HG03060 (cell line): Measurements from ENCODE around the gene SLC25A41.

ENCODE experiments used
- ATAC-seq: cut with Tn5 transposase; IDR thresholded peaks from one replicate; pipeline ENCODE4 v1.9.1; 2021; ENCODE audit warnings: low read depth, moderate number of reproducible peaks; ENCODE audit not compliant: unreplicated experiment

The SLC25A41 gene

GRCh38 chr19:6433663-6434062, at the start of gene SLC25A41:
TSS of gene SLC25A41 (minus strand) at chr19:6433763. CDS start at chr19:6433693, 70 bp downstream.
- no peak for ATAC-seq

DNA sequence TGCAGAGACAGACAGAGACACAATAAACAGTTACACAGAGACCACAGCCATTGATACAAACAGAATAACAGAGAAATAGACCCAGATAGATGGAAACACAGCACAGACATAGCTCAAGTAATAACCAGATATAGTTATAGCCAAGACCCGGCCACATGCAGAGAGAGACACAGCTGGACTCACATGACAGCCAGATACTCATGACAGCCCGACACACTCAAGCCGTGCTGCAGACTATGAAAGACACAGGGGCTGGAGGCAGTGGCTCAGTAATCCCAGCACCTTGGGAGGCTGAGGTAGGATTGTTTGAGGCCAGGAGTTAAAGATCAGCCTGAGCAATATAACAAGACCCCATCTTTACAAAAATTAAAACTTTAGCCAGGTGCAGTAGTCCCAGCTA, 49.7 kb upstream of the SLC25A41 start:
- ATAC-seq = no peak

- ATAC-seq = no peak
Measured at GRCh38 chr19:6482343-6482686, 48.8 kb upstream of the SLC25A41 start.

- no peak for ATAC-seq
Measured at GRCh38 chr19:6481541-6482342, 48.2 kb upstream of the SLC25A41 start, which contains the start of gene DENND1C. TSS of gene DENND1C (minus strand) at chr19:6481787. CDS start at chr19:6481695, 92 bp downstream.

GRCh38 chr19:6480848-6481415, 47.4 kb upstream of the SLC25A41 start:
- ATAC-seq = no peak

GRCh38 chr19:6479836-6480398, 46.4 kb upstream of the SLC25A41 start:
- ATAC-seq = no peak

GRCh38 chr19:6478815-6479214, 45.3 kb upstream of the SLC25A41 start:
- ATAC-seq = no peak

DNA sequence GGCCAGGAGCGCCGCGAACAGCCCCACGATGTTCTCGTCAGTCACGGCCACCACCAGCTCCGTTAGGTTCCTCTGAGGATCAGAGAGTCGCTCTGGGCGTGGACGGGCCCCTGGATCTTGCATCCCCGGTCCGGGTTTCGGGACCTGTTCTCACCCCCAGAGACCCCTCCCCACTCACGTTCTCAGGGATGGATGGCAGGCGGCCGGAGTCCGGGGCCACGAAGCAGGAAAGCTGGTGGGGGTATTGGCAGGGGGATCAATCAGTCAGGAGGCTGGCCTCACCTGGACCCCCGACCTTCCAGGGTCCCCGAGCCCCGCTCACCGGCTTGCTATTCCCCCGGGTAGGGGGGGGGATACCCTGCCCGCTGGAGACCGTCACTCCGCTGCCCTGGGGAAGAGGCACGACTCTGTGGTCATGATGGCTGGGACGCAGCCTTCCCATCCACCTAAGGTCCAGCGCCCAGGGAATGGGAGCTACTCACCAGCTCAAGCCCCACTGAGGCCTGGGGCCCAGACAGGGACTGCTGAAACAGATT, 43.4 kb upstream of the SLC25A41 start:
- ATAC-seq = no peak

GRCh38 chr19:6476155-6476895, 42.8 kb upstream of the SLC25A41 start:
- ATAC-seq = no peak

- ATAC-seq = no peak
Measured at GRCh38 chr19:6475321-6476108, 42.0 kb upstream of the SLC25A41 start.

DNA sequence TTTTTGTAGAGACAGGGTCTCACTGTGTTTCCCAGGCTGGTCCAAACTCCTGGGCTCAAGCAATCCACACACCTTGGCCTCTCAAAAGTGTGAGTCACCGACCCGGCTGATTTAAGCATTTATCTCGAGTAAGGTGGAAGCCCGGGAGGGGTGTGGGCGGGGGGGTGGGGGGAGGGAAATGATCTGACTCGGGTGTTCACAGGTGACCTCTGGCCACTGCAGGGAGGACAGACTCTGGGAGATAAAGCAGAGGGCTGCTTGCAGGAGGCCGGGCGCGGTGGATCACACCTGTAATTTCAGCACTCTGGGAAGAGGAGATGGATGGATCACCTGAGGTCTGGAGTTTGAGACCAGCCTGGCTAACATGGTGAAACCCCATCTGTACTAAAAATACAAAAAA, 40.1 kb upstream of the SLC25A41 start:
- no peak for ATAC-seq

- ATAC-seq = no peak
Measured at GRCh38 chr19:6472713-6473112, 39.1 kb upstream of the SLC25A41 start.

- no peak for ATAC-seq
Measured at GRCh38 chr19:6471076-6471475, 37.5 kb upstream of the SLC25A41 start.

DNA sequence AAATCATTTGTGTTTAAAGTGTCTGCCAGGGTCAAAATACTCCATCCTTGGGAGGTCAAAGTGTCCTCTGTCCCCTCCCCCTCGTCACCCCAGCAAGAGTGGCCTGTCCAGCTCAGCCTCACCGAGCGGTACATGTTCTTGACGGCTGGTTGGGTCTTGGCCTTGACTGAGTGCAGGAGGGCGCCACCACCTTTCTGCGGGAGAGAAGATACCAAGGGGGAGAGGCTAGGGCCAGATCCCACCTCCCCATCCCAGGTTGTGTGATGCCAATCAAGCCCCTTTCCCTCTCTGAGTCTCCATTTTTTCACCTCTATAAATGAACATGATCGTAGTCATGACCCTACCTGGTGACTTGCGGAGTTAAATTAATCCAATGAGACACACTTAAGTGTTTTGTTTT, 36.6 kb upstream of the SLC25A41 start:
- no peak for ATAC-seq

DNA sequence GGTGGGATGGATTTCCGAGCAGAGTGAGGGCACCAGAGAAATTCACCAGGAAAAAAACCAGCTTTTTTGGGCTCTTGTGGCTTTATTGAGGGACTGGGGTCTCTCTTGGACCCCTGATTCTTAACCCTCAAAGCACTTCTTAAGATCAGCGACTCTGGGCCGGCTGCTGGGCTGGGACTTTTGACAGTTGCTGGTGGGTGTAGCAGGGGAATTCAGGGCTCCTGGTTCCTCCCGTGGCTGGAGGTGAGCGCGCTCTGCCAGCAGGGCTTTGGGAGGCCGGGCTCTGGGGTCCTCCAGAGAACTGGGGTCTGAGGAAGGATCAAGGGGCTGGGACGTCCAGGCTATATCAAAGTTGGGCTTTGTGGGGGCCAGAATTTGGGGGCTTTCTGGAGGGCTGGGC, 33.8 kb upstream of the SLC25A41 start:
- no peak for ATAC-seq

DNA sequence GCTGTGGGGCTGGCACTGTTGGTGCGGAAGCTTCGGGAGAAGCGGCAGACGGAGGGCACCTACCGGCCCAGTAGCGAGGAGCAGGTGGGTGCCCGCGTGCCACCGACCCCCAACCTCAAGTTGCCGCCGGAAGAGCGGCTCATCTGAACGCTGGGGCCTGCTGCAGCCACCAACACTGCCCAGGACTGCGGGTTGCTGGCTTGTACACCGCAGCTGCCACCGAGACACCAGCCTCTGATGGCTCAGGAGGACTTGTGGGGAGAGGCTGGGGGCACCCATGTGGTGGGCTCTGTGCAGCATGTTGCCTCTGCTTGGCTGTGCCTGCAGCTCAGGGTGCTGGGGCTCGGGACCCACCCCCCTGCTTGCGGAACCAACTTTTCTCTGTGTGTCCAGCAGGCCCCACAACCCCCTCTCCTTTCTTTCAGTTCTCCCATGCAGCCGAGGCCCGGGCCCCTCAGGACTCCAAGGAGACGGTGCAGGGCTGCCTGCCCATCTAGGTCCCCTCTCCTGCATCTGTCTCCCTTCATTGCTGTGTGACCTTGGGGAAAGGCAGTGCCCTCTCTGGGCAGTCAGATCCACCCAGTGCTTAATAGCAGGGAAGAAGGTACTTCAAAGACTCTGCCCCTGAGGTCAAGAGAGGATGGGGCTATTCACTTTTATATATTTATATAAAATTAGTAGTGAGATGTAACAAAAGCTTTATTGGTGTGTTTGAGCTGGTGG, 33.1 kb upstream of the SLC25A41 start:
- no peak for ATAC-seq

DNA sequence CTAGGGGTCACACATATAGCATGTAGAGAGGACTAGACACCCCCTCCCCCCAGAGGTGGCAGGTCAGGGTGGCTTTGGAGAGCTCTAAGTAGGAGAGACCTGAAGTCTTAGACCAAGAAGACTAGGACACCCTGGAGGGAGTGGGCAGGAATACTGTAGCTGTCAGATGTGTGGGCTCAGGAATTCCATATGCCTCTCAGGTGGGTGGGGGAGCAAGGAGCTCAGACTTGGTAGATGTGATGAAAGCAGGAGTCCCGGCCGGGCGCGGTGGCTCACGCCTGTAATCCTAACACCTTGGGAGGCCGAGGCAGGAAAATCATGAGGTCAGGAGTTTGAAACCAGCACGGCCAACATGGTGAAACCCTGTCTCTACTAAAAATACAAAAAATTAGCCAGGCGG, 32.1 kb upstream of the SLC25A41 start:
- no peak for ATAC-seq

- ATAC-seq = no peak
Measured at GRCh38 chr19:6465006-6465405, 31.4 kb upstream of the SLC25A41 start.

- ATAC-seq = no peak
Measured at GRCh38 chr19:6464070-6464873, 30.7 kb upstream of the SLC25A41 start, which contains the start of gene CRB3. TSS of gene CRB3 (plus strand) at chr19:6464271. CDS start at chr19:6464702, 431 bp downstream.
